Activated naive CD8-positive, alpha-beta T cell treated with anti-CD3 and anti-CD28 coated beads, Interleukin-2, amount 50 U/mL, for 24 hours (primary cell): ENCODE results near the gene ASAP2.

Experiments
- ATAC-seq: fragments of 150-1000 bp; cut with Tn5 transposase; one replicate; pipeline ENCODE4 v1.10.0; 2021
- DNase-seq: peaks from one replicate; pipeline ENCODE4 v3.0.0; 2021
- H3K27ac Mint-ChIP-seq: one replicate; pipeline ENCODE4 v1.8.0; 2021; ENCODE audit warnings: mild to moderate bottlenecking, mixed read lengths
- H3K27me3 Mint-ChIP-seq: one replicate; pipeline ENCODE4 v1.8.0; 2021; ENCODE audit warnings: mixed read lengths
- H3K36me3 Mint-ChIP-seq: one replicate; pipeline ENCODE4 v1.8.0; 2021; ENCODE audit warnings: low read depth, mixed read lengths
- H3K4me1 Mint-ChIP-seq: one replicate; pipeline ENCODE4 v1.8.0; 2021; ENCODE audit warnings: mixed read lengths
- H3K4me3 Mint-ChIP-seq: one replicate; pipeline ENCODE4 v1.8.0; 2021; ENCODE audit warnings: mild to moderate bottlenecking, moderate library complexity, mixed read lengths
- H3K9me3 Mint-ChIP-seq: one replicate; pipeline ENCODE4 v1.8.0; 2021; ENCODE audit warnings: mixed read lengths

Gene ASAP2

DNA sequence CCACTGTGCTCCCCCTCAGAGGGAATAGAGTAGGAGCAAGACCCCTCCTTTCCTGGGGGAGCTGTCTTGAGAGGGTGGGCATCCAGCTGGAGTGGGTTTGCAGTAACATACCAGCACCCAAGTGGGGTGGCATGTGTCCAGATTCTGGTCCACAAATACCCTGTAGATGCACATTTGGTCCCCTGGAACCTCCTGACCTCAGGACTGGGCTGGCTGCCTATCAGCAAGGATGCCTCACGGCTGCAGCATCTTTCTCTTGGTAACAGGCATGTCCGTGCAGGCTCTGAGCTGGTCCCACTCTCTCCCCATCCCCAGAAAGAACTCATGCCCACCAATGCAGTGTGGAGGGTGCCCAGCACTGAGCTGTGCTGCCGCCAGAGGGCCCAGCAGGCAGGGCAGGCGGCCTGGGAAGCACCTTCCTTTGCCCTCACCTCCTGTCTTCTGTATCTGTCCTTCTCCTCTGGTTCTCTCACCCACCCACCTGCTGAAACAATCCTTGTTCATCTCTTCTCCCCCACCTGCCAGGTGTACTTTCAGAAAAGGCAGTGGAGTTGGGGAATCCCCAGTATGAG lies 169.3 kb downstream of the ASAP2 start:
- no peaks in the 10 kb centered on the region for H3K9me3 Mint-ChIP-seq

DNA sequence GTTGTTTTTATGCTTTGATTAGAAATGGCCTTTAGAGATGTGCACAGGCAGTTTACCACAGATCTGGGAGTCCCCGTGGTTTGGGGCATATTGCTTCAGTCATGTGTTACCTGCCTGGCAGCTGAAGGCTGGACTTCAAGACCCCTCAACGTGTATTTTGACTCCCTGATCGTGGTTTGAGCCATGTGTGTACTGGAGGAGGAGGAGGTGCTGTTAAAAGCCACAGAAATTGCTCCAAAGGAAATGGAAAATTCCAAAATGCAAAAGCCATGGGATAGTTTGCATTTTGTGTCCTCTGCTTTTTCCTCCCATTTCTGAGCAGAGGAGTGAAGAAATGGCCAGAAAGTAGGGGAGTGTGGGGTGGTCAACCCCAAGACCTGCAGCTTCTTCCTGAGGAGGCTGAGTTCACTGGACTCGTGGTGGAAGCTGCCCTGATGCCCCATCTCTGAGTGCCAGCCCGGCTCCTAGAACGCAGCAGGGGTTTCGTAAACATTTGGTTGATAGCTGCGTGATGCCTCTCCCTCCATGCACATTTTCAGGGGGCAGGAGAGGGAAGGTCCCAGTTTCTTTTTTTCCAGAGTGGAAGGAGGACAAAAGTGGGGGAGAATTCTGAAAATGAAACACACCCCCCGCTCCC lies 171.0 kb downstream of the ASAP2 start:
- Mint-ChIP-seq H3K36me3 (no peaks in the 10 kb centered on the region), H3K4me3 (no peak overlapping the region), H3K27me3 (peaks cover 2% of the 10 kb centered on the region), H3K4me1 (no peaks in the 10 kb centered on the region), H3K9me3 (no peaks in the 10 kb centered on the region), H3K27ac (no peak overlapping the region)
- no peak for DNase-seq
- ATAC-seq: no peak

More for the DNA sequence above, 169.3 kb downstream of the ASAP2 start:
- DNase-seq: no peak
- Mint-ChIP-seq H3K27ac (no peak overlapping the region), H3K4me1 (peaks cover 7% of the 10 kb centered on the region), H3K27me3 (peaks cover 2% of the 10 kb centered on the region), H3K36me3 (no peaks in the 10 kb centered on the region), H3K4me3 (no peak overlapping the region)
- no peak for ATAC-seq

- Mint-ChIP-seq H3K4me3 (no peak overlapping the region), H3K27me3 (peaks cover 2% of the 10 kb centered on the region), H3K36me3 (no peaks in the 10 kb centered on the region), H3K9me3 (no peaks in the 10 kb centered on the region), H3K4me1 (no peaks in the 10 kb centered on the region), H3K27ac (no peak overlapping the region)
- no peak for ATAC-seq
- DNase-seq: no peak
Measured at GRCh38 chr2:9378433-9379390, 172.1 kb downstream of the ASAP2 start.

DNA sequence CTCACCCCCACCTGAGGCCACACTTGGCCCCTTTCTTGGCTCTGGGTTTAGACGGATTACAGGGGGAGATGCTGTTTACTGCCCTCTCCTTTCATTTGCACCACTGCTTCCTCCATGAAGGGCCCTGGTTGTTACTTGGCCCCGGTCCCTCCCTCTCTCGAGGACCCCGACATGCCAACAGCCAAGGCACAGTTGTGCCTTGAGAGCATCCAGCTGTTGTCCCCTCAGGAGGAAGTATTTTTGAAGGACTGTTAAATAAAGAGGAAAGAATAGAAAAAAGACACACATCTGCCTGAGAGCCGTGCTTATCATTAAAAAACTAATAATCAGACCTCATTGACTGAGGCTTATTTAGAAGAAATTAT lies 172.8 kb downstream of the ASAP2 start:
- no peak overlapping the region for H3K27ac Mint-ChIP-seq
- ATAC-seq: no peak
- no peaks in the 10 kb centered on the region for H3K27me3 Mint-ChIP-seq
- H3K4me3 Mint-ChIP-seq: no peak overlapping the region
- no peaks in the 10 kb centered on the region for H3K9me3 Mint-ChIP-seq
- no peaks in the 10 kb centered on the region for H3K36me3 Mint-ChIP-seq
- DNase-seq: no peak
- H3K4me1 Mint-ChIP-seq: no peaks in the 10 kb centered on the region

- no peak for DNase-seq
- H3K36me3 Mint-ChIP-seq: no peaks in the 10 kb centered on the region
- no peaks in the 10 kb centered on the region for H3K27me3 Mint-ChIP-seq
- no peak for ATAC-seq
- no peaks in the 10 kb centered on the region for H3K4me1 Mint-ChIP-seq
- H3K9me3 Mint-ChIP-seq: no peaks in the 10 kb centered on the region
- no peak overlapping the region for H3K4me3 Mint-ChIP-seq
- no peak overlapping the region for H3K27ac Mint-ChIP-seq
Measured at GRCh38 chr2:9380702-9381628, 174.4 kb downstream of the ASAP2 start.

DNA sequence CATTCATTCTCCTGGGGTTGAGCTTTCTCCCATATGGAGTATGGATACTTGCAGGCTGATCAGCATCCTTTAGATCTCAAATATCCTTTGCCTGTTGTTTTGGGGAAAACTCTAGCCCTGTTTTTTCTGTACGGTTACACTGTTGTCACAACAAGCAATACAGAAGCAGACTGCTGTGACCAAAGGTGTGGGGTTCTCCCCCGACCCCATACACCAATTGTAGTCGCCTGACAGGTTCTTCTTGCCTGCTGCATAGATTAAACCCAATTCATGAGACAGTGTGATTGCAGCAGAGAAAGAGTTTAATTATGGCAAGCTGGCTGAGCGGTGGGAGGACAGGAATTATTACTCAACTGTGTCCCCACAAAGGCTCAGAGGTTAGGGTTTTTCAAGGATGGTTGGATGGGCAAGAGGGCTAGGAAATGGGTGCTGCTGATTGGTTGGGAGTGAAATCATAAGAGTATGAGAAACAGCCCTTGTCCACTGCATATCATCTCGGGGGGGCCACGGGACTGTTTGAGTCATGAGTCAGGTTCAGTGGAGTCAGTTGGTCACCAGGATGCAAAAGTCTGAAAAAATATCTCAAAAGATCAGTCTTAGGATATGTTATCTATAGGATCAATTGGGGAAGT lies 176.1 kb downstream of the ASAP2 start:
- H3K9me3 Mint-ChIP-seq: no peaks in the 10 kb centered on the region
- H3K4me1 Mint-ChIP-seq: no peaks in the 10 kb centered on the region
- no peak overlapping the region for H3K4me3 Mint-ChIP-seq
- ATAC-seq (no peak), DNase-seq (no peak)
- H3K27me3 Mint-ChIP-seq: no peaks in the 10 kb centered on the region
- no peak overlapping the region for H3K27ac Mint-ChIP-seq
- no peaks in the 10 kb centered on the region for H3K36me3 Mint-ChIP-seq

- H3K27ac Mint-ChIP-seq: no peak overlapping the region
- no peaks in the 10 kb centered on the region for H3K9me3 Mint-ChIP-seq
- no peaks in the 10 kb centered on the region for H3K4me1 Mint-ChIP-seq
- DNase-seq (no peak), ATAC-seq (no peak)
- no peak overlapping the region for H3K4me3 Mint-ChIP-seq
- no peaks in the 10 kb centered on the region for H3K36me3 Mint-ChIP-seq
- H3K27me3 Mint-ChIP-seq: no peaks in the 10 kb centered on the region
Measured at GRCh38 chr2:9384521-9384920, 177.9 kb downstream of the ASAP2 start.

GRCh38 chr2:9385841-9386240 lies 179.2 kb downstream of the ASAP2 start:
- ATAC-seq (no peak), DNase-seq (no peak)
- no peaks in the 10 kb centered on the region for H3K36me3 Mint-ChIP-seq
- no peaks in the 10 kb centered on the region for H3K4me1 Mint-ChIP-seq
- H3K27me3 Mint-ChIP-seq: no peaks in the 10 kb centered on the region
- H3K9me3 Mint-ChIP-seq: no peaks in the 10 kb centered on the region
- no peak overlapping the region for H3K4me3 Mint-ChIP-seq
- no peak overlapping the region for H3K27ac Mint-ChIP-seq

GRCh38 chr2:9388199-9388681 lies 181.6 kb downstream of the ASAP2 start:
- no peak for DNase-seq
- Mint-ChIP-seq H3K27ac (no peak overlapping the region), H3K4me3 (no peak overlapping the region), H3K9me3 (no peaks in the 10 kb centered on the region), H3K27me3 (no peaks in the 10 kb centered on the region), H3K36me3 (no peaks in the 10 kb centered on the region), H3K4me1 (no peaks in the 10 kb centered on the region)
- ATAC-seq: no peak

DNA sequence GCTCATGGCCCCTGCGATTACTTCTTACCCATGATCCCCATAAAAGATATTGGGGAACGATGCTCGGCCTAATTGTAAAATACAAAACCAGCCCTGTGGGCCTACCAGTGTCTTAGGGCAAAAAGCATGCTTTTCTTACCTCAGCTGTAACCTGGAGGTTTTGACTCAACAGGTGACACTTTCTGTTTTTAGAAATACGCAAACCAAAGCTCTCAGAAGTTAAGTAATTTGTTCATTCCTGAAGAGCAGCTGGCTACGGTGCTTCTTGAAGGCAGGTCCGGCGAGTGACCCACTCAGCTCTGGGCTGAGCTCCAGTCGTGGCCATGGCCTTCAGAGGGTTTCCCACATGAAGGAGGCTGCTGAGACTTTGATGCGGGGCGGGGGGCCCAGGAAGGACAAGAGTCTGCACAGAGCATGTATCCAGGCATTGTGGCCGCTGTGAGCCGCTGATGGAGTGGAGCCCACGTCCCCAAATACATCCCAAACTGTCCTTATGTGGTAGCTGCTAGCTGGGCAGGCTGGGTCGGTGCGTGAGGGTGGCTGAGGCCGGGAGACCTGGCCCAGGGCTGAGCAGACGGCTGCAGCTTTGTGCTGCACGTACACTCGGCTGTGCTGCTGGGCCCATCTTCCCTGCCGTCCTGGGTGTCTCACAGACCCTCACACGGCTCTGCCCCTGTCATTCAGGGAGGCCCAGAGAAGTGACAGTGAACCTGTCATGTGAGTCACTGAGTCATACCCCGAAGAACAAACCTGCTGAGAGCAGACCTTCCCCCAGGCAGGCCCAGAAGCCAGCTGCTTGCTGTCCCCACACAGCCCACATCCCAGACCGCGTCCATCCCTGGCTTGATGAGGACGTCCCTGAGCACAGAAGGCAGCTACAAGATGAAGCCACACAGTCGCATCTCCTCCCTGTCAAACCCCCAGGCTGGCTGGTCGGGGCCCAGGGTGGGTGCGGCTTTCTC lies 182.6 kb downstream of the ASAP2 start:
- H3K4me1 Mint-ChIP-seq: no peaks in the 10 kb centered on the region
- no peaks in the 10 kb centered on the region for H3K27me3 Mint-ChIP-seq
- no peaks in the 10 kb centered on the region for H3K36me3 Mint-ChIP-seq
- H3K4me3 Mint-ChIP-seq: no peak overlapping the region
- H3K9me3 Mint-ChIP-seq: no peaks in the 10 kb centered on the region
- no peak overlapping the region for H3K27ac Mint-ChIP-seq
- DNase-seq (no peak), ATAC-seq (no peak)

DNA sequence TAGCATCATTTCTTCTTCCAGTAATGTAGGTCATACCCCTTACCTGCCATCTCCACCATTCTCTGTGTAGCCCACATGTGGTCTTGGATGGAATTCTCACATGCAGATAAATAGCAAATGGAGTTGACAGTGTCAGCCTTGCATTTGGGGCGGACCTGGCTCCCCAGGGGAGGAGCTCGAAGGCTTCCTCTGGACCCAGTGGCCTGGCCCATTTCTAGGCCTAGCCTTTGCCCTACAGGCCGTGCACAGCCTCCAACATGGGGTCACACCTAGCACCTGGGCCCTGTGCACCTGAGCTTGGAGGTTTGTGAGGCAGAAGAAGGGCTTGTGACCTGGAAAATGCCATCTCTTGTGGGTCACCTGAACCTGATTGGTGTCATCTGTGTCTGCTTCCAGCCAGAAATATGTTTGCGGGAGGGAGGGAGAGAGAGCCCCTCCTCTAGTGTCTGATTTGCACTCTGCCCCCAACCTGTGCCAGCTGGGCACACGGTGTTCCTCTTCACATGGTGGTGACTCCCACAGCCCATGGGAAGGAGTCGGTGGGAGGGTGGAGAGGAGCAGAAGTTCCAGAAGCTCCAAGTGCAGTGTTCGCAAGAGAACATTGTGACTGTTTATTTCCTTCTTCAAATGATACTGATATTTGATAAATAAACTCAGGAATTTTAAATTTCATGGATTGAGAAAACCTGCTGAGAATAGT lies 183.7 kb downstream of the ASAP2 start:
- DNase-seq (no peak), ATAC-seq (no peak)
- Mint-ChIP-seq H3K4me1 (no peaks in the 10 kb centered on the region), H3K27ac (no peak overlapping the region), H3K27me3 (no peaks in the 10 kb centered on the region), H3K4me3 (no peak overlapping the region), H3K36me3 (no peaks in the 10 kb centered on the region), H3K9me3 (no peaks in the 10 kb centered on the region)

GRCh38 chr2:9390991-9391390 lies 184.4 kb downstream of the ASAP2 start:
- Mint-ChIP-seq H3K4me3 (no peak overlapping the region), H3K27ac (no peak overlapping the region), H3K9me3 (no peaks in the 10 kb centered on the region), H3K4me1 (no peaks in the 10 kb centered on the region), H3K27me3 (no peaks in the 10 kb centered on the region), H3K36me3 (no peaks in the 10 kb centered on the region)
- DNase-seq (no peak), ATAC-seq (no peak)
